Immature natural killer cell (primary cell): ENCODE results near the gene TEPSIN. TPM values are rescaled to one million over a fixed set of nuclear protein-coding genes. Genes with fewer than 3 reads are reported as not detected.
A peak's percentile ranks its signal among the peaks of the same experiment; 100 is the strongest.

Experiments used
- DNase-seq, 3 donors: peaks; one replicate each; pipeline ENCODE4 v3.0.0; 2022; ENCODE audit warnings: mixed read lengths in 1 of 3
- H3K27ac Mint-ChIP-seq, 6 donors: one replicate each; pipeline ENCODE4 v1.8.0; 2020; ENCODE audit warnings: mixed read lengths in 6 of 6, mild to moderate bottlenecking in 5 of 6, inconsistent platforms in 4 of 6, moderate library complexity in 3 of 6
- H3K27me3 Mint-ChIP-seq, 3 donors: one replicate each; pipeline ENCODE4 v1.8.0; 2020 to 2021; ENCODE audit warnings: low read depth in 3 of 3, mild to moderate bottlenecking in 3 of 3, mixed read lengths in 3 of 3, moderate library complexity in 3 of 3, inconsistent platforms in 1 of 3
- H3K36me3 Mint-ChIP-seq, 3 donors: one replicate each; pipeline ENCODE4 v1.8.0; 2020; ENCODE audit warnings: mixed read lengths in 3 of 3, inconsistent platforms in 2 of 3, mild to moderate bottlenecking in 2 of 3
- H3K4me1 Mint-ChIP-seq, 2 donors: one replicate each; pipeline ENCODE4 v1.8.0; 2020; ENCODE audit warnings: inconsistent platforms in 2 of 2, mild to moderate bottlenecking in 2 of 2, mixed read lengths in 2 of 2, moderate library complexity in 1 of 2
- H3K4me3 Mint-ChIP-seq, 5 donors: one replicate each; pipeline ENCODE4 v1.8.0; 2020; ENCODE audit warnings: mild to moderate bottlenecking in 5 of 5, mixed read lengths in 5 of 5, inconsistent platforms in 3 of 5, moderate library complexity in 3 of 5
- H3K9me3 Mint-ChIP-seq, 6 donors: one replicate each; pipeline ENCODE4 v1.8.0; 2020; ENCODE audit warnings: mild to moderate bottlenecking in 6 of 6, mixed read lengths in 6 of 6, inconsistent platforms in 4 of 6, moderate library complexity in 3 of 6
- polyA plus RNA-seq, 3 donors: library from polyadenylated mRNA; unstranded; fragments of 300-500 nt; fragmentation: Illumina TruSeq; gene quantifications; one replicate each; pipeline ENCODE4 v1.2.3, GENCODE V29; 2021

Gene TEPSIN
- 1 to 10 TPM; 1.6 to 7.3 (median 5.0) TPM for polyA plus RNA-seq

GRCh38 chr17:81238815-81239713, at the start of gene TEPSIN, which contains the start of gene NDUFAF8:
Gene TEPSIN (minus strand): TSS chr17:81239055. CDS start chr17:81239033, 22 bp downstream.
Gene NDUFAF8 (plus strand): TSS chr17:81239318. CDS start chr17:81239364, 46 bp downstream.
- Mint-ChIP-seq H3K9me3 (no peaks in the 10 kb centered on the region), H3K4me1 (peaks cover 51 to 55% of the 10 kb centered on the region in 2 donors), H3K27ac (peak within 1 kb of the TSS; percentile 77 to 93 (median 87)), H3K4me3 (peak within 1 kb of the TSS; percentile 91 to 95 (median 93)), H3K36me3 (peaks cover 0 to 5% (median 0%) of the 10 kb centered on the region in 3 donors), H3K27me3 (peaks cover 6 to 8% (median 6%) of the 10 kb centered on the region in 3 donors)
- DNase-seq, result peak; percentile 96

GRCh38 chr17:81287741-81288430, 49.0 kb upstream of the TEPSIN start:
- H3K4me3 Mint-ChIP-seq, result peak overlapping the region in 3 of 5 donors; percentile 40 to 91 (median 88)
- peaks cover 3 to 6% (median 4%) of the 10 kb centered on the region in 3 donors for H3K36me3 Mint-ChIP-seq
- peak overlapping the region; percentile 61 to 92 (median 89) for H3K27ac Mint-ChIP-seq
- H3K4me1 Mint-ChIP-seq, result peaks cover 48 to 57% of the 10 kb centered on the region in 2 donors
- no peaks in the 10 kb centered on the region for H3K9me3 Mint-ChIP-seq
- DNase-seq, result no peak
- H3K27me3 Mint-ChIP-seq, result no peaks in the 10 kb centered on the region

- H3K36me3 Mint-ChIP-seq, result peaks cover 3 to 6% (median 4%) of the 10 kb centered on the region in 3 donors
- peaks cover 43 to 57% of the 10 kb centered on the region in 2 donors for H3K4me1 Mint-ChIP-seq
- peak overlapping the region; percentile 18 to 91 (median 40) for H3K4me3 Mint-ChIP-seq
- no peaks in the 10 kb centered on the region for H3K27me3 Mint-ChIP-seq
- H3K27ac Mint-ChIP-seq, result peak overlapping the region; percentile 61 to 92 (median 89)
- DNase-seq, result peak in 1 of 3 donors; percentile 36
- no peaks in the 10 kb centered on the region for H3K9me3 Mint-ChIP-seq
These were observed 48.3 kb upstream of the TEPSIN start for GRCh38 chr17:81287152-81287551.

GRCh38 chr17:81286491-81287145, 47.8 kb upstream of the TEPSIN start:
- Mint-ChIP-seq H3K27ac (peak overlapping the region; percentile 61 to 92 (median 90)), H3K36me3 (peaks cover 3 to 6% (median 4%) of the 10 kb centered on the region in 3 donors)

GRCh38 chr17:81285894-81286293, 47.0 kb upstream of the TEPSIN start:
- H3K27me3 Mint-ChIP-seq, result no peaks in the 10 kb centered on the region
- H3K27ac Mint-ChIP-seq, result peak overlapping the region; percentile 61 to 92 (median 90)
- DNase-seq, result no peak
- H3K36me3 Mint-ChIP-seq, result peaks cover 3 to 6% (median 4%) of the 10 kb centered on the region in 3 donors
- no peaks in the 10 kb centered on the region for H3K9me3 Mint-ChIP-seq
- peak overlapping the region; percentile 87 to 91 (median 91) for H3K4me3 Mint-ChIP-seq
- peaks cover 37 to 50% of the 10 kb centered on the region in 2 donors for H3K4me1 Mint-ChIP-seq

More at GRCh38 chr17:81286491-81287145, 47.8 kb upstream of the TEPSIN start:
- Mint-ChIP-seq H3K27me3 (no peaks in the 10 kb centered on the region), H3K9me3 (no peaks in the 10 kb centered on the region), H3K4me3 (peak overlapping the region in 4 of 5 donors; percentile 87 to 91 (median 90)), H3K4me1 (peaks cover 41 to 53% of the 10 kb centered on the region in 2 donors)
- no peak for DNase-seq

- Mint-ChIP-seq H3K27ac (peak overlapping the region; percentile 61 to 92 (median 90)), H3K4me3 (peak overlapping the region; percentile 87 to 91 (median 91)), H3K36me3 (peaks cover 3 to 8% (median 6%) of the 10 kb centered on the region in 3 donors), H3K9me3 (no peaks in the 10 kb centered on the region), H3K4me1 (peaks cover 37 to 49% of the 10 kb centered on the region in 2 donors), H3K27me3 (no peaks in the 10 kb centered on the region)
- peak; percentile 57 to 58 (median 57) for DNase-seq
These were observed 46.5 kb upstream of the TEPSIN start for GRCh38 chr17:81285179-81285878.

GRCh38 chr17:81282876-81283275, 44.0 kb upstream of the TEPSIN start:
- Mint-ChIP-seq H3K27ac (peak overlapping the region in 2 of 6 donors; percentile 28 to 34), H3K27me3 (no peaks in the 10 kb centered on the region), H3K9me3 (no peaks in the 10 kb centered on the region), H3K4me1 (peaks cover 37 to 38% of the 10 kb centered on the region in 2 donors), H3K4me3 (peak overlapping the region in 1 of 5 donors; percentile 9), H3K36me3 (peaks cover 0 to 14% (median 8%) of the 10 kb centered on the region in 3 donors)
- no peak for DNase-seq

GRCh38 chr17:81282141-81282540, 43.3 kb upstream of the TEPSIN start:
- no peak overlapping the region for H3K27ac Mint-ChIP-seq
- peaks cover 0 to 11% (median 8%) of the 10 kb centered on the region in 3 donors for H3K36me3 Mint-ChIP-seq
- no peaks in the 10 kb centered on the region for H3K9me3 Mint-ChIP-seq
- DNase-seq, result no peak
- H3K4me3 Mint-ChIP-seq, result no peak overlapping the region
- H3K4me1 Mint-ChIP-seq, result peaks cover 30% of the 10 kb centered on the region in 2 donors
- H3K27me3 Mint-ChIP-seq, result no peaks in the 10 kb centered on the region

- H3K27me3 Mint-ChIP-seq, result peaks cover 0 to 4% (median 0%) of the 10 kb centered on the region in 3 donors
- no peak overlapping the region for H3K27ac Mint-ChIP-seq
- H3K9me3 Mint-ChIP-seq, result no peaks in the 10 kb centered on the region
- no peak overlapping the region for H3K4me3 Mint-ChIP-seq
- H3K4me1 Mint-ChIP-seq, result peaks cover 15 to 16% of the 10 kb centered on the region in 2 donors
- H3K36me3 Mint-ChIP-seq, result peaks cover 3 to 14% (median 8%) of the 10 kb centered on the region in 3 donors
- no peak for DNase-seq
These were observed 41.7 kb upstream of the TEPSIN start for GRCh38 chr17:81280571-81280970.

- peaks cover 5 to 7% of the 10 kb centered on the region in 2 donors for H3K4me1 Mint-ChIP-seq
- no peaks in the 10 kb centered on the region for H3K9me3 Mint-ChIP-seq
- no peak overlapping the region for H3K27ac Mint-ChIP-seq
- H3K36me3 Mint-ChIP-seq, result peaks cover 3 to 12% (median 8%) of the 10 kb centered on the region in 3 donors
- no peak for DNase-seq
- no peak overlapping the region for H3K4me3 Mint-ChIP-seq
- H3K27me3 Mint-ChIP-seq, result peaks cover 0 to 4% (median 0%) of the 10 kb centered on the region in 3 donors
These were observed 40.7 kb upstream of the TEPSIN start for GRCh38 chr17:81279278-81280275.

- Mint-ChIP-seq H3K9me3 (no peaks in the 10 kb centered on the region), H3K36me3 (peaks cover 3 to 12% (median 8%) of the 10 kb centered on the region in 3 donors), H3K4me3 (no peak overlapping the region), H3K27me3 (peaks cover 0 to 4% (median 0%) of the 10 kb centered on the region in 3 donors), H3K27ac (no peak overlapping the region), H3K4me1 (peaks cover 0 to 2% of the 10 kb centered on the region in 2 donors)
- no peak for DNase-seq
These were observed 40.0 kb upstream of the TEPSIN start for GRCh38 chr17:81278831-81279230.
